Activated CD4-positive, alpha-beta T cell treated with anti-CD3 and anti-CD28 coated beads for 36 hours (primary cell): ENCODE measurements around the gene PCNP. TPM values are rescaled to one million over a fixed set of nuclear protein-coding genes. Genes with fewer than 3 reads are reported as not detected.
"Not testable (repeated sequence)": the region's sequence is repeated elsewhere in the genome, so short reads cannot be mapped to it uniquely, and the experiment has no call there.

Experiments used
- ATAC-seq: fragments of 200-7000 bp; cut with Tn5 transposase; one replicate; pipeline ENCODE4 v1.10.0; 2021; ENCODE audit warnings: mild to moderate bottlenecking, moderate library complexity
- CTCF ChIA-PET: fragments of 350-600 bp; sonication (Branson Sonifier 250); formaldehyde crosslinking; loops from one replicate; lab custom pipeline; 2021; ENCODE audit warnings: antibody characterized with exemption; lab: Charles Lee
- POLR2A ChIA-PET: fragments of 350-600 bp; sonication (Branson Sonifier 250); formaldehyde crosslinking; loops from one replicate; lab custom pipeline; 2021; ENCODE audit warnings: antibody characterized with exemption, inconsistent platforms; lab: Charles Lee
- DNase-seq: peaks from one replicate; pipeline ENCODE4 v3.0.0-alpha.2; 2020
- H3K27ac Mint-ChIP-seq: one replicate; pipeline ENCODE4 v1.8.0; 2021; ENCODE audit warnings: mixed read lengths
- H3K27me3 Mint-ChIP-seq: one replicate; pipeline ENCODE4 v1.8.0; 2021; ENCODE audit warnings: mixed read lengths
- H3K36me3 Mint-ChIP-seq: one replicate; pipeline ENCODE4 v1.8.0; 2021; ENCODE audit warnings: low read depth, mixed read lengths
- H3K4me1 Mint-ChIP-seq: one replicate; pipeline ENCODE4 v1.8.0; 2021; ENCODE audit warnings: mixed read lengths
- H3K4me3 Mint-ChIP-seq: one replicate; pipeline ENCODE4 v1.8.0; 2021; ENCODE audit warnings: mild to moderate bottlenecking, moderate library complexity, mixed read lengths
- H3K9me3 Mint-ChIP-seq: one replicate; pipeline ENCODE4 v1.8.0; 2021; ENCODE audit warnings: low read depth, mixed read lengths
- intact Hi-C, 2 experiments: fragments of 100-400 bp; cut with DNase I in 1 of 2; cut with micrococcal nuclease in 1 of 2; formaldehyde crosslinking; loops; one replicate each; pipeline versions ENCODE4 v1.14.2 to v1.15.1; 2022 to 2024; cut with DNase I, micrococcal nuclease
- total RNA-seq, 2 experiments: library from RNA; stranded (reverse); gene quantifications; one replicate each; pipeline ENCODE4 v1.2.3, GENCODE V29; 2021

The PCNP gene
- total RNA-seq, 2 experiments from 2014 or later: 213 to 264 TPM

DNA sequence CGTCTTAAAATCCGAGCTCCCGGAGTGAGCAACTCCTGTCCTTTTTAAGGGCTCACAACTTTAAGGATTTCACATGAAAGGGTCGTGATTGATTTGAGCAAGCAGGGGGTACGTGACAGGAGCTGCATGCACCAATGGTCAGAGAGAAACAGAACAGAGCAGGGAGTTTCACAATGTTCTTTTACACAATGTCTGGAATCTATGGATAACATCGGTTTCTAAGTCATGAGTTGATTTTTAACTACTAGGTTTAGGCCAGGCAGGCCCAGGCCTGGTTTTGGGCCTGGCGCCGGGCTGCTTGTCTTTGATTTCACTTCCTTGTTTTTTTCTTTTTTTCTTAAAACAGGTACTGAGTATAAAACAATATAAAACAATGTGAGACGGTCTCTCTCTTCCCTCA is 39.0 kb downstream of the PCNP start:
- H3K4me3 Mint-ChIP-seq, ATAC-seq, intact Hi-C loops, H3K36me3 Mint-ChIP-seq, DNase-seq, H3K4me1 Mint-ChIP-seq, H3K9me3 Mint-ChIP-seq, H3K27me3 Mint-ChIP-seq, POLR2A ChIA-PET, H3K27ac Mint-ChIP-seq: not testable (repeated sequence)
- CTCF ChIA-PET: interaction anchor here (0.6 to 1.2 kb wide), 3 partner anchors 20 to 1013 kb away, joined by 3 to 4 read pairs (median 4); no protein-coding TSS in a partner anchor

DNA sequence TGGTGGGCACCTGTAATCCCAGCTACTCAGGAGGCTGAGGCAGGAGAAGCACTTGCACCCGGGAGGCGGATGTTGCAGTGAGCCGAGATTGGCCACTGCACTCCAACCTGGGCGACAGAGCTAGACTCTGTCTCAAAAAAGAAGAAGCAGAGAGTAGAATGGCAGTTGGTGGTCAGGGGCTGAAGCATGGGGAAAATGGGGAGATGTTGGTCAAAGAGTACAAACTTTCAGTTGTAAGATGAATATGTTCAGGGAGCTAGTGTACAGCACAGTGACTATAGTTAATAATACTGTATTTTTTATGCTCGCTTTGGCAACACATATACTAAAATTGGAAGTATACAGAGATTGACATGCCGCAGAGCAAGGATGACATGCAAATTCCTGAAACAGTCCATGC is 41.5 kb downstream of the PCNP start:
- ChIA-PET CTCF (no interaction called here), POLR2A (interaction anchor here (0.9 kb wide), 1 partner anchor 219 kb away, joined by 3 read pairs; no protein-coding TSS in a partner anchor)
- Mint-ChIP-seq H3K27me3 (no peaks in the 10 kb centered on the region), H3K4me3 (no peak overlapping the region), H3K36me3 (no peaks in the 10 kb centered on the region), H3K27ac (no peak overlapping the region), H3K9me3 (no peaks in the 10 kb centered on the region), H3K4me1 (no peaks in the 10 kb centered on the region)
- no peak for ATAC-seq
- intact Hi-C loops: no loop called here
- no peak for DNase-seq

DNA sequence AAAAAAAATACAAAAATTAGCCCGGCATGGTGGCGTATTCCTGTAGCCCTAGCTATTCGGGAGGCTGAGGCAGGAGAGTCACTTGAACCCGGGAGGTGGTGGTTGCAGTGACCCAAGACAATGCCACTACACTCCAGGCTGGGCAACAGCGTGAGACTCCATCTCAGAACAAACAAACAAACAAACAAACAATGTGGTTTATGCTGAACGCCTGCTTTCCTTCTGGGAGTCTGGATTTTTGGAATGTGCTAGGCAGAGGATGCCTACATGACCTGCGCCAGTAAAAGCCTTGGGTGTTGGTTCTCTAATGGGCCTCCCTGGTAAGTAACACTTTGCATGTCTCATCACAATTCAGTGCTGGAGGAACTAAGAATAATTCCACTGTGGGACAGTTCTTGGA is 43.5 kb downstream of the PCNP start:
- Mint-ChIP-seq H3K27ac (no peak overlapping the region), H3K4me3 (no peak overlapping the region), H3K9me3 (no peaks in the 10 kb centered on the region), H3K27me3 (no peaks in the 10 kb centered on the region), H3K4me1 (no peaks in the 10 kb centered on the region), H3K36me3 (no peaks in the 10 kb centered on the region)
- intact Hi-C loops: no loop called here
- POLR2A ChIA-PET: interaction anchor here (0.7 kb wide), 1 partner anchor 35 kb away, joined by 3 read pairs; no protein-coding TSS in a partner anchor
- ATAC-seq: no peak
- CTCF ChIA-PET: no interaction called here
- no peak for DNase-seq

DNA sequence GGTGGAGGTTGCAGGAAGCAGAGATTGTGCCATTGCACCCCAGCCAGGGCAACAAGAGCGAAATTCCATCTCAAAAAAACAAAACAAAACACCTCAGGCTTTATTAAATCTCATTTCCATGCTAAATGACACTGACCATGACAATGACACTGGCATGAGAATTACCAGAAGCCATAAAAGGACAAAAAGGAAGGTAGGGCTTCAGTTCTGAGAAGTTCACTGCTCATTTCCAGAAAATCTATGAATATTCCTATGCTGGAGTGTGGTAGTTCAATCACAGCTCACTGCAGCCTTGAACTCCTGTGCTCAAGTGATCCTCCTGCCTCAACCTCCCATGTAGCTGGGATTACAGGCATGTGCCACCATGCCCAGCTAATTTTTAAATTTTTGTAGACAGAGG is 44.7 kb downstream of the PCNP start:
- no peaks in the 10 kb centered on the region for H3K27me3 Mint-ChIP-seq
- no peak overlapping the region for H3K27ac Mint-ChIP-seq
- intact Hi-C loops: no loop called here
- H3K9me3 Mint-ChIP-seq: no peaks in the 10 kb centered on the region
- H3K4me1 Mint-ChIP-seq: no peaks in the 10 kb centered on the region
- CTCF ChIA-PET: no interaction called here
- POLR2A ChIA-PET: no interaction called here
- no peak overlapping the region for H3K4me3 Mint-ChIP-seq
- ATAC-seq (no peak), DNase-seq (no peak)
- no peaks in the 10 kb centered on the region for H3K36me3 Mint-ChIP-seq

DNA sequence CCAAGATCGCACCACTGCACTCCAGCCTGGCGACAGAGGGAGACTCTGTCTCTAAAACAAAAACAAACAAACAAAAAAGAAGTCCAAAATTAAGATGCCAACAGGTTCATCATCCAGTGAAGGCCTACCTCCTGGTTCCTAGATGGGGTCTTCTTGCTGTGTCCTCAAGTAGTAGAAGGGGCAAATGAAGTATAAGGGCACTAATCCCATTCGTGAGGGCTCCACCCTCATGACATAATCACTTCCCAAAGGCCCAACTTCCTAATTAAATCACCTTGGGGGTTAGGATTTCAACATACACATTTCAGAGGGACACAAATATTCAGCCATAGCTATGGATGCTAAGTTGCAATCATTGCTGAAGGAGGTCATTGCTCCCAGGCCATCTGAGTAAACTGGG is 45.8 kb downstream of the PCNP start:
- ATAC-seq (no peak), DNase-seq (no peak)
- ChIA-PET POLR2A (no interaction called here), CTCF (interaction anchor here (0.7 kb wide), 1 partner anchor 375 kb away, joined by 3 read pairs; no protein-coding TSS in a partner anchor)
- H3K4me3 Mint-ChIP-seq: no peak overlapping the region
- H3K4me1 Mint-ChIP-seq: no peaks in the 10 kb centered on the region
- H3K9me3 Mint-ChIP-seq: peaks cover under 1% of the 10 kb centered on the region
- H3K27ac Mint-ChIP-seq: no peak overlapping the region
- intact Hi-C loops: no loop called here
- no peaks in the 10 kb centered on the region for H3K36me3 Mint-ChIP-seq
- no peaks in the 10 kb centered on the region for H3K27me3 Mint-ChIP-seq

DNA sequence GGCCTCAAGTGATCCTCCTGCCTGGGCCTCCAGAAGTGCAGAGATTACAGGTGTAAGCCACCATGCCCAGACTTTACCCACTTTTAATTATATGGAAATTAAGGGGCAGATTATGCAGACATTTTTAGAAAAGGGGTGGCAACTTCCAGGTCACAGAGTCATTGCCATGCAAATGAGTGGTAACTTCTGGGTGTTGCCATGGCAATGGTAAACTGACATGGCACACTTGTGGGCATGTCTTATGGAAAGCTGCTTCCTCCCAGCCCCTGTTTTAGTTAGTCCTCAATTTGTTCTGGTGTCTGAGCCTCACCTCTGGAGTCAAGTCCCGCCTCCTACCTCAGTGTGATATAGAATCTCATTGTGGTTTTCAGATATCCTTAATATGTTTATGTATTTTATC is 49.7 kb downstream of the PCNP start:
- DNase-seq (no peak), ATAC-seq (no peak)
- Mint-ChIP-seq H3K36me3 (no peaks in the 10 kb centered on the region), H3K27ac (no peak overlapping the region), H3K27me3 (no peaks in the 10 kb centered on the region), H3K9me3 (peaks cover 6% of the 10 kb centered on the region), H3K4me1 (no peaks in the 10 kb centered on the region), H3K4me3 (no peak overlapping the region)
- ChIA-PET POLR2A (no interaction called here), CTCF (interaction anchor here (0.7 kb wide), 1 partner anchor 15 kb away, joined by 4 read pairs; no protein-coding TSS in a partner anchor)
- intact Hi-C loops: no loop called here

DNA sequence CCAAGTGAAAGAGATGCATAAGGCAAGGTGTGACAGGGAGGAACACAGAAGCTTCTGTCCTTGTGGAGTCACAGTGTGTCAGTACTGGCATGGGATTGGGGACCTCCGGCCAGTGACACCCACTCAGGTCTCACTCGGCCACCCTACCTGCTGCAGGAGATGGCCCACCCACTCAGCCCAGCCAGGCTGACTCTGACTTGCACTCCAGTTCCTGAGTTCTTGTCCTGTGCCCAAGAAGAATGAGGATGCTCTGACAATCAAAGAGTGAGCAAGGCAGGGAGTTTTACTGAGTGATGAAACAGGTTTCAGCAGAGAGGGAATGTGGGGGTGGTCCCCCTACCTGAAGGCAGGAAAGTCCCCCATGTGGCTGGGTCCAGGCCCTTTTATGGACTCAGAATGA is 50.9 kb downstream of the PCNP start:
- intact Hi-C loops: no loop called here
- Mint-ChIP-seq H3K27ac (no peak overlapping the region), H3K9me3 (peaks cover 6% of the 10 kb centered on the region), H3K36me3 (no peaks in the 10 kb centered on the region), H3K27me3 (no peaks in the 10 kb centered on the region), H3K4me1 (no peaks in the 10 kb centered on the region), H3K4me3 (no peak overlapping the region)
- ATAC-seq (no peak), DNase-seq (no peak)
- POLR2A ChIA-PET: no interaction called here
- CTCF ChIA-PET: no interaction called here

DNA sequence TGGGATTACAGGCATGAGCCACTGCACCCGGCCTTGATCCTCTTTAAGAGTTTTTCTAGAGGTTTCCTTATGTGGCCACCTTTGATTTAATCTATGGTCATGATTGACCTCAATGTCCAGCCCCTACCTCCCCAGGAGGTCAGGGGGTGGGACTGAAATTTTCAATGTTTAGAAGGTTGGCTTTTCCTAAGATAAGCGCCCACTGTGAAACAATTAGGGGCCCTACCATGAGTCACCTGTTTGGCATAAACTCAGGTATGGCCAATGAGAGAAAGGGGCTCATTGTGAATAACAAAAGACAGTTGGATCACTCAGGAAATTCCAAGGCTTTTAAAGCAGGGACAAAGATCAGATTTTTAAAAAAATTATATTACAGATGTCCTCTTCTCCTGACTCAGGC is 51.9 kb downstream of the PCNP start:
- no peak for ATAC-seq
- POLR2A ChIA-PET: no interaction called here
- Mint-ChIP-seq H3K4me1 (no peaks in the 10 kb centered on the region), H3K27me3 (no peaks in the 10 kb centered on the region), H3K36me3 (no peaks in the 10 kb centered on the region), H3K27ac (no peak overlapping the region), H3K9me3 (peaks cover 6% of the 10 kb centered on the region), H3K4me3 (no peak overlapping the region)
- CTCF ChIA-PET: no interaction called here
- intact Hi-C loops: no loop called here
- no peak for DNase-seq

DNA sequence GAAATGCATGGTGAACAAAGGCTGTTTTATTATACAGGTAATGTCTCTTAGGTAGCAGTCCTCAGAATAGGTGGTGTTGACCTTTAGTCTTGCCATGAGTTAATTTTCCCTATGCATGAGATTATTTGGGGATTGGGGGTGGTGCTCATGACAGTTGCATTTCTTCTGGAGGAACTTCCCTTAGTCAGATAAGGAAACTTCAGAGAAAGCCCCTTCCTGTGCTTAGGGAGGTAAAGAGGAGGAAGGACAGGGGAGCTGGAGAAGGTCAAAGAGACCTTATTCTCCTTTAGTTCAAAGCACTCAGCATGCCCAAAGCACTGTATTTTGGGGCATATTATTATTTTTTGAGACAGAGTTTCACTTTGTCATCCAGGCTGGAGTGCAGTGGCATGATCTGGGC is 55.2 kb downstream of the PCNP start:
- POLR2A ChIA-PET: no interaction called here
- intact Hi-C loops: no loop called here
- CTCF ChIA-PET: no interaction called here
- DNase-seq (no peak), ATAC-seq (no peak)
- Mint-ChIP-seq H3K27me3 (no peaks in the 10 kb centered on the region), H3K9me3 (peaks cover 6% of the 10 kb centered on the region), H3K4me1 (no peaks in the 10 kb centered on the region), H3K36me3 (no peaks in the 10 kb centered on the region), H3K27ac (no peak overlapping the region), H3K4me3 (no peak overlapping the region)

DNA sequence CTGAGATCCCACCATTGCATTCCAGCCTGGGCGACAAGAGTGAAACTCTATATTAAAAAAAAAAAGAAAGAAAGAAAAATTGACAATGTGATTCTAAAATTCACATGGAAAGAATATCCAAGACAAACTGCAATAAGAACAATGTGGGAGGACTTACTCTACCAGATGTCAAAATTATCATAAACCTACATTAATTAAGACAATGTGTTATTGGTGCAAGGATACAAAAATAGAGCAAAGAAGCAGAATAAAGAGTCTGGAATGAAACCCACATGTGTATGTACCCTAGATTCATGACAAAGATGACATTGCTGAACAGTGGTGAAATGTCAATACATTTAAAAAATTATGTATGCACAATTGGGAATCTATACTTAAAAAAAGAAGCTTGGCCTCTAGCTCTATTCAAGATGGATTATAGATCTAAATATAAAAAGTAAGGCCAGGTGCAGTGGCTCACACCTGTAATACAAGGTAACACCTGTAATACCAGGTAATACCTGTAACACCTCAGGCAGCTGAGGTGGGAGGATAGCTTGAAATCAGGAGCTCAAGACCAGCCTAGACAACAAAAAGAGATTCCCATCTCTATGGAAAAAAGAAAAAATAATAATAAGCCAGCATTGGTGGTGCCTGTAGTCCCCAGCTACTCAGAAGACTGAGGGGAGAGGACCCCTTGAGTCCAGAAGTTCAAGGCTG is 57.3 kb downstream of the PCNP start:
- intact Hi-C loops: loop anchor here in 1 of 2 experiments (10.0 kb wide), 2 partner anchors 406 to 896 kb away; no protein-coding TSS in a partner anchor
- no peak for ATAC-seq

DNA sequence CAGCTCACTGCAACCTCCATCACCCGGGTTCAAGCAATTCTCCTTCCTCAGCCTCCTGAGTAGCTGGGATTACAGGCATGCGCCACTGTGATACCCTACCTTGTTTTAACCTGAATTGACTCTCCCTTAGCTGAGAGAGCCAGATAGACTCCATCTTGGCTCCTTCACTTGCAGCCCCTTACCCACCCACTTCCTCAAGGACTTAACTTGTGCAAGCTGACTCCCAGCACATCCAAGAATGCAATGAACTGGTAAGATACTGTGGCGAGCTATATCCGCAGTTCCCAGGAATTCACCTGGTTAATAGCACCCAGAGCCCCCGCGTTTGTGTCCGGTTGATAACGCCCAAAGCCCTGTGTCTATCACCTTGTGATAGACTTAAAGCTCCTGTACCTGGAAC is 58.0 kb downstream of the PCNP start:
- H3K27ac Mint-ChIP-seq, POLR2A ChIA-PET, ATAC-seq, H3K9me3 Mint-ChIP-seq, H3K4me3 Mint-ChIP-seq, H3K4me1 Mint-ChIP-seq, DNase-seq, H3K36me3 Mint-ChIP-seq, H3K27me3 Mint-ChIP-seq: not testable (repeated sequence)
- intact Hi-C loops: loop anchor here in 1 of 2 experiments (10.0 kb wide), 2 partner anchors 407 to 897 kb away; no protein-coding TSS in a partner anchor
- CTCF ChIA-PET: interaction anchor here (0.6 to 1.2 kb wide), 4 partner anchors 12 to 904 kb away, joined by 3 read pairs; no protein-coding TSS in a partner anchor

More for the DNA sequence above, 57.3 kb downstream of the PCNP start:
- Mint-ChIP-seq H3K36me3 (no peaks in the 10 kb centered on the region), H3K27me3 (no peaks in the 10 kb centered on the region), H3K9me3 (no peaks in the 10 kb centered on the region), H3K27ac (no peak overlapping the region), H3K4me1 (no peaks in the 10 kb centered on the region), H3K4me3 (no peak overlapping the region)
- DNase-seq: no peak
- ChIA-PET CTCF (interaction anchor here (0.6 to 1.3 kb wide), 5 partner anchors 13 to 57 kb away, joined by 3 to 5 read pairs (median 3); partner anchors contain the start of gene PCNP), POLR2A (no interaction called here)

DNA sequence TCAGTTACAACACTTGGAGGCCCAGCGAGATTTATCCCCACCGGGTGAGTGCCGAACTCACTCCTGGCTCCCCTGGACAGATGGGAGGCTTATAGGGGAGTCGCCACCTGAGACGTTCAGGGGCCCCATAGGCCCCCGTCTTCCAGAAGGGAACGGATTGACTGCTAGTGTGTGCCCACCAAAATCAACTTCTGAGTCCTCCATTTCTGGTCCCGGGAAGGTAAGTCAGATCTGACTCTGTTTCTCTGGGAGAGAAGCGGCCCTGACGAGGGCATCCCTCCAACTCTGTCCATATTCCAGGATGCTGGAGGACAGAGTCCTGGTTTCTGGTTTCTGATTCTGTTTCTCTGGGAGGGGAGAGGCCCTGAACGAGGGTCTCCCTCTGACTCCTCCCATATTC is 58.6 kb downstream of the PCNP start:
- H3K4me3 Mint-ChIP-seq: no peak overlapping the region

More for the DNA sequence above, 58.6 kb downstream of the PCNP start:
- no peaks in the 10 kb centered on the region for H3K27me3 Mint-ChIP-seq
- ChIA-PET CTCF (no interaction called here), POLR2A (no interaction called here)
- intact Hi-C loops: loop anchor here in 1 of 2 experiments (10.0 kb wide), 2 partner anchors 408 to 898 kb away; no protein-coding TSS in a partner anchor
- H3K4me1 Mint-ChIP-seq: no peaks in the 10 kb centered on the region
- H3K36me3 Mint-ChIP-seq: no peaks in the 10 kb centered on the region
- no peak for DNase-seq
- no peaks in the 10 kb centered on the region for H3K9me3 Mint-ChIP-seq
- ATAC-seq: no peak
- no peak overlapping the region for H3K27ac Mint-ChIP-seq
